Breast epithelium (tissue), 3 donors: ENCODE measurements around the gene SNX30.

Source experiments
- POLR2A ChIP-seq: fragments of 450-650 bp; IDR thresholded peaks from one replicate; pipeline ENCODE4 v1.6.1; 2016; ENCODE audit warnings: antibody characterized with exemption, mild to moderate bottlenecking, moderate library complexity
- POLR2AphosphoS5 ChIP-seq, 3 donors: sonication (generic); formaldehyde crosslinking; IDR thresholded peaks; one replicate each; pipeline ENCODE4 v1.6.1; 2017; ENCODE audit warnings: antibody characterized with exemption in 3 of 3
- TF ChIP-seq, protein P1 (sequence below), 3 donors: fragments of 450-650 bp; IDR thresholded peaks; one replicate each; pipeline ENCODE4 v1.5.1; 2016 to 2017; ENCODE audit warnings: antibody characterized with exemption in 3 of 3, mild to moderate bottlenecking in 3 of 3, moderate library complexity in 3 of 3

DNA sequence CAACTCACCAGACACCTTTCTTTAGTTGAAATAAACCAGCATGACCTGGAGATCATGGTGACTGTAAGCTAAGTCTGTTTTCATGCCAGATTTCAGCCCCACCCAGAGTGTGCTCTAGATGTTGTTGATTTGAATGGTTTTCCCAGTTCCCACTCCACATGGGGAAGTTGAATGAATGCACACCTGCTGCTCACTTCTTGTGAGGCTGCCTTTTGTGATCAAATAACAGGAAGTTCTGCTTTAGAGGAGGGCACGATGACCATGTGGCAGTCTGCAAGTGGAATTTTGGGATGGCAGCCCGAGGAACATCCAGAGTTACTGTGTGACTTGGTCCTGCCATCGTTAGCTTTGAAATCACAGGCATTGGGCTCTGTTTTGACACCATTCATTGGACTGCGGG lies 121.5 kb downstream of the SNX30 start:
- TF ChIP-seq, protein P1, sequence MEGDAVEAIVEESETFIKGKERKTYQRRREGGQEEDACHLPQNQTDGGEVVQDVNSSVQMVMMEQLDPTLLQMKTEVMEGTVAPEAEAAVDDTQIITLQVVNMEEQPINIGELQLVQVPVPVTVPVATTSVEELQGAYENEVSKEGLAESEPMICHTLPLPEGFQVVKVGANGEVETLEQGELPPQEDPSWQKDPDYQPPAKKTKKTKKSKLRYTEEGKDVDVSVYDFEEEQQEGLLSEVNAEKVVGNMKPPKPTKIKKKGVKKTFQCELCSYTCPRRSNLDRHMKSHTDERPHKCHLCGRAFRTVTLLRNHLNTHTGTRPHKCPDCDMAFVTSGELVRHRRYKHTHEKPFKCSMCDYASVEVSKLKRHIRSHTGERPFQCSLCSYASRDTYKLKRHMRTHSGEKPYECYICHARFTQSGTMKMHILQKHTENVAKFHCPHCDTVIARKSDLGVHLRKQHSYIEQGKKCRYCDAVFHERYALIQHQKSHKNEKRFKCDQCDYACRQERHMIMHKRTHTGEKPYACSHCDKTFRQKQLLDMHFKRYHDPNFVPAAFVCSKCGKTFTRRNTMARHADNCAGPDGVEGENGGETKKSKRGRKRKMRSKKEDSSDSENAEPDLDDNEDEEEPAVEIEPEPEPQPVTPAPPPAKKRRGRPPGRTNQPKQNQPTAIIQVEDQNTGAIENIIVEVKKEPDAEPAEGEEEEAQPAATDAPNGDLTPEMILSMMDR (IDR thresholded peaks at IDR 0.05): no peak
- TF ChIP-seq POLR2AphosphoS5 (IDR thresholded peaks at IDR 0.05): no peak
- TF ChIP-seq POLR2A: no peak
